ENCODE data around the gene SNX8. TPM values are rescaled to one million over a fixed set of nuclear protein-coding genes. Genes with fewer than 3 reads are reported as not detected.

Gene SNX8
- total RNA-seq, 1 experiment from 2014 or later, result 139 TPM

DNA sequence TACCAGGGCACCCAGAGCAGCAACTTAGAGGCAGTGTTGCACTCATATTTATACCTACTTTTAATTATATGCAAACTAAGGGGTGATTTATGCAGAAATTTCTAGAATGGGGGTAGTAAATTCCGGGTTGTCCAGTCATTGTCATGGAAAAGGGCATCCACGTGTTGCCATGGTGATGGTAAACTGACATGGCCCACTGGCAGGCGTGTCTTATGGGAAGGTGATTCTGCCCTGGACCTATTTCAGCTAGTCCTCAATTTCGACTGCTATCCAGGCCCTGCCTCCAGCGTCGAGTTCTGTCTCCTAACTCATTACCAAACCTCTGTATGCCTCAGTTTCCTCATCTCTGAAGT lies 12.8 kb downstream of the SNX8 start:
- Histone ChIP-seq H3K4me1 (ENCODE audit: control insufficient read depth, insufficient read depth, low read length) (peaks cover 12% of the 10 kb centered on the region), H3K27ac (ENCODE audit: low read length) (no peak overlapping the region), H3K9me3 (ENCODE audit: control insufficient read depth, insufficient read depth, low read depth, low read length) (no peaks in the 10 kb centered on the region), H3K4me3 (ENCODE audit: low read depth in 2 of 2, low read length in 2 of 2) (no peak overlapping the region), H3K36me3 (ENCODE audit: control insufficient read depth, insufficient read depth, low read length) (no peaks in the 10 kb centered on the region), H3K27me3 (ENCODE audit: control insufficient read depth, insufficient read depth, low read length) (no peaks in the 10 kb centered on the region)
- intact Hi-C loops (cut with micrococcal nuclease; ENCODE audit: unreplicated experiment) (no loop called here), in situ Hi-C loops (cut with HindIII; ENCODE audit: low pct_unique_long_range_greater_than_20kb, low sequenced_read_pairs) (no loop called here)
- no TSS peak for BruUV-seq (replicated peaks)
- DNase-seq (ENCODE audit: low read depth, low spot score) (no peak), ATAC-seq (no peak)
- TF ChIP-seq POLR2AphosphoS5 (IDR thresholded peaks at IDR 0.05; ENCODE audit: low read depth, low read length), result no peak
- no peak for TF ChIP-seq SIN3A (IDR thresholded peaks at IDR 0.05; ENCODE audit: borderline replicate concordance, insufficient read depth, low read depth, low read length)
- TF ChIP-seq, protein P1, sequence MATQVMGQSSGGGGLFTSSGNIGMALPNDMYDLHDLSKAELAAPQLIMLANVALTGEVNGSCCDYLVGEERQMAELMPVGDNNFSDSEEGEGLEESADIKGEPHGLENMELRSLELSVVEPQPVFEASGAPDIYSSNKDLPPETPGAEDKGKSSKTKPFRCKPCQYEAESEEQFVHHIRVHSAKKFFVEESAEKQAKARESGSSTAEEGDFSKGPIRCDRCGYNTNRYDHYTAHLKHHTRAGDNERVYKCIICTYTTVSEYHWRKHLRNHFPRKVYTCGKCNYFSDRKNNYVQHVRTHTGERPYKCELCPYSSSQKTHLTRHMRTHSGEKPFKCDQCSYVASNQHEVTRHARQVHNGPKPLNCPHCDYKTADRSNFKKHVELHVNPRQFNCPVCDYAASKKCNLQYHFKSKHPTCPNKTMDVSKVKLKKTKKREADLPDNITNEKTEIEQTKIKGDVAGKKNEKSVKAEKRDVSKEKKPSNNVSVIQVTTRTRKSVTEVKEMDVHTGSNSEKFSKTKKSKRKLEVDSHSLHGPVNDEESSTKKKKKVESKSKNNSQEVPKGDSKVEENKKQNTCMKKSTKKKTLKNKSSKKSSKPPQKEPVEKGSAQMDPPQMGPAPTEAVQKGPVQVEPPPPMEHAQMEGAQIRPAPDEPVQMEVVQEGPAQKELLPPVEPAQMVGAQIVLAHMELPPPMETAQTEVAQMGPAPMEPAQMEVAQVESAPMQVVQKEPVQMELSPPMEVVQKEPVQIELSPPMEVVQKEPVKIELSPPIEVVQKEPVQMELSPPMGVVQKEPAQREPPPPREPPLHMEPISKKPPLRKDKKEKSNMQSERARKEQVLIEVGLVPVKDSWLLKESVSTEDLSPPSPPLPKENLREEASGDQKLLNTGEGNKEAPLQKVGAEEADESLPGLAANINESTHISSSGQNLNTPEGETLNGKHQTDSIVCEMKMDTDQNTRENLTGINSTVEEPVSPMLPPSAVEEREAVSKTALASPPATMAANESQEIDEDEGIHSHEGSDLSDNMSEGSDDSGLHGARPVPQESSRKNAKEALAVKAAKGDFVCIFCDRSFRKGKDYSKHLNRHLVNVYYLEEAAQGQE (IDR thresholded peaks at IDR 0.05; ENCODE audit: insufficient read depth in 1 of 2, low read depth in 2 of 2, low read length in 1 of 2), result no peak
- POLR2A ChIA-PET, result no interaction called here
- CTCF ChIA-PET, result no interaction called here

DNA sequence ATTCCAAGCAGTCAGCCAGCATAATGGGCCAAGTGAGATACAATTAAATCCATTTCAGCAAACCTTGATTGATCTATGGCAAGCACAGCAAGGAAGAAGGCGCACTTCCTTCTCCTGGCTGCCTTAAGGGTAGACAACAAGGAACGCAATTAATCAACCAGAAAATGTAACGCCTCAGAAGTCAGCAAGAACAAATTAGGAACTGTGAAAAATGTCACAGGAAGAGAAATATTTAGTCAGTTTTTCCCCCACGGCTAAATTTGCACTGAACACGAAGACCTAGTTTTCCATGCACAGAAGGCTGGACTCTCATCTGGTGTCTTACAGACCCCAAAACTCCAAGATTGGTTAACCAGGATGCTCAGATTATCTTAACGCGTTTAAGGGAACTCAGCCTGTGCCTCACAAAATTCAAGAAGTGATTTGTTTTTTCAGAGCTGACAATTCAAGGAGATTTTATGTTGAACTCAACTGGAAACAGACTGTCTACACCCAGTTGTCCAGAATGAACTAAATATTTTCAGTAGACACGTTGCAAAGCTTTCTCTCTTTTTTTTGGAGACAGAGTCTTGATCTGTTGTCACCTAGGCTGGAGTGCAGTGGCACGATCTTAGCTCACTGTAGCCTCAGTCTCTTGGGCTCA lies 14.2 kb downstream of the SNX8 start:
- BruUV-seq (replicated peaks), result no TSS peak
- ChIA-PET CTCF (interaction anchor here (0.7 kb wide), 1 partner anchor 19 kb away, joined by 5 read pairs; no protein-coding TSS in a partner anchor), POLR2A (interaction anchor here (0.6 kb wide), 1 partner anchor 14 kb away, joined by 5 read pairs; no protein-coding TSS in a partner anchor)
- ATAC-seq (no peak), DNase-seq (ENCODE audit: low read depth, low spot score) (no peak)
- H3K27ac ChIP-seq (ENCODE audit: low read length), result no peak overlapping the region
- no peaks in the 10 kb centered on the region for H3K9me3 ChIP-seq (ENCODE audit: control insufficient read depth, insufficient read depth, low read depth, low read length)
- TF ChIP-seq, protein P1 (IDR thresholded peaks at IDR 0.05; ENCODE audit: insufficient read depth in 1 of 2, low read depth in 2 of 2, low read length in 1 of 2), result no peak
- TF ChIP-seq POLR2AphosphoS5 (IDR thresholded peaks at IDR 0.05; ENCODE audit: low read depth, low read length) (no peak), TCF7L2 (IDR thresholded peaks at IDR 0.05; ENCODE audit: low read depth, low read length) (no peak), SIN3A (IDR thresholded peaks at IDR 0.05; ENCODE audit: borderline replicate concordance, insufficient read depth, low read depth, low read length) (no peak)
- TF ChIP-seq, protein P2, sequence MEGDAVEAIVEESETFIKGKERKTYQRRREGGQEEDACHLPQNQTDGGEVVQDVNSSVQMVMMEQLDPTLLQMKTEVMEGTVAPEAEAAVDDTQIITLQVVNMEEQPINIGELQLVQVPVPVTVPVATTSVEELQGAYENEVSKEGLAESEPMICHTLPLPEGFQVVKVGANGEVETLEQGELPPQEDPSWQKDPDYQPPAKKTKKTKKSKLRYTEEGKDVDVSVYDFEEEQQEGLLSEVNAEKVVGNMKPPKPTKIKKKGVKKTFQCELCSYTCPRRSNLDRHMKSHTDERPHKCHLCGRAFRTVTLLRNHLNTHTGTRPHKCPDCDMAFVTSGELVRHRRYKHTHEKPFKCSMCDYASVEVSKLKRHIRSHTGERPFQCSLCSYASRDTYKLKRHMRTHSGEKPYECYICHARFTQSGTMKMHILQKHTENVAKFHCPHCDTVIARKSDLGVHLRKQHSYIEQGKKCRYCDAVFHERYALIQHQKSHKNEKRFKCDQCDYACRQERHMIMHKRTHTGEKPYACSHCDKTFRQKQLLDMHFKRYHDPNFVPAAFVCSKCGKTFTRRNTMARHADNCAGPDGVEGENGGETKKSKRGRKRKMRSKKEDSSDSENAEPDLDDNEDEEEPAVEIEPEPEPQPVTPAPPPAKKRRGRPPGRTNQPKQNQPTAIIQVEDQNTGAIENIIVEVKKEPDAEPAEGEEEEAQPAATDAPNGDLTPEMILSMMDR (IDR thresholded peaks at IDR 0.05), result no peak
- H3K4me3 ChIP-seq (ENCODE audit: low read depth in 2 of 2, low read length in 2 of 2), result no peak overlapping the region
- H3K4me1 ChIP-seq (ENCODE audit: control insufficient read depth, insufficient read depth, low read length), result peaks cover 10% of the 10 kb centered on the region
- in situ Hi-C loops (cut with HindIII; ENCODE audit: low pct_unique_long_range_greater_than_20kb, low sequenced_read_pairs) (no loop called here), intact Hi-C loops (cut with micrococcal nuclease; ENCODE audit: unreplicated experiment) (no loop called here)
- no peaks in the 10 kb centered on the region for H3K27me3 ChIP-seq (ENCODE audit: control insufficient read depth, insufficient read depth, low read length)
- H3K36me3 ChIP-seq (ENCODE audit: control insufficient read depth, insufficient read depth, low read length), result no peaks in the 10 kb centered on the region
